ENCODE data around the gene WBP1. TPM values are rescaled to one million over a fixed set of nuclear protein-coding genes. Genes with fewer than 3 reads are reported as not detected.
A peak's percentile ranks its signal among the peaks of the same experiment; 100 is the strongest.

Gene WBP1
- total and polyA plus RNA-seq, 2 donors (not counting 3 experiments of a cell fraction or from before 2014, with no cell fraction given), result 50.5 to 209 TPM

GRCh38 chr2:74502720-74503505, 44.7 kb downstream of the WBP1 start:
- H3K4me3 ChIP-seq (replicated peaks in 1 of 3; ENCODE audit: insufficient read depth in 1 of 3, low read depth in 1 of 3, low read length in 3 of 3), result peak overlapping the region; percentile 44 to 55 (median 50)
- peaks cover 40% of the 10 kb centered on the region for H3K4me1 ChIP-seq (ENCODE audit: control insufficient read depth, extremely low read depth, insufficient read depth, low read length)
- H3K9me1 ChIP-seq (replicated peaks; ENCODE audit: control insufficient read depth, extremely low read depth, insufficient read depth, low read length), result no peaks in the 10 kb centered on the region
- peak overlapping the region; percentile 46 for H3K9ac ChIP-seq (replicated peaks; ENCODE audit: extremely low read depth, insufficient read depth, low read length)
- peak overlapping the region; percentile 62 for H3K4me2 ChIP-seq (ENCODE audit: insufficient read depth, low read length)
- H2AFZ ChIP-seq (ENCODE audit: low read depth, low read length), result peak overlapping the region; percentile 41
- CTCF ChIA-PET, result interaction anchor here (1.4 to 1.8 kb wide), 3 partner anchors 13 to 111 kb away, joined by 3 to 10 read pairs (median 4); partner anchors contain the start of genes CCDC142 and TTC31
- H3K27me3 ChIP-seq (ENCODE audit: control insufficient read depth in 2 of 2, insufficient read depth in 2 of 2, low read length in 2 of 2), result peaks cover 18 to 30% of the 10 kb centered on the region in 2 experiments
- H4K20me1 ChIP-seq (replicated peaks; ENCODE audit: control insufficient read depth, extremely low read depth, insufficient read depth, low read length), result no peaks in the 10 kb centered on the region
- DNase-seq (ENCODE audit: low read depth, low spot score), result peak; percentile 86
- H3K27ac ChIP-seq (ENCODE audit: insufficient read depth, low read depth, low read length), result peak overlapping the region; percentile 59
- TSS peak; percentile 30 for BruUV-seq (replicated peaks)
- FAIRE-seq, result peak; percentile 97
- intact Hi-C loops (cut with micrococcal nuclease), result loop anchor here (1.0 to 5.0 kb wide), 2 partner anchors 20 to 149 kb away; partner anchors contain the start of genes SEMA4F and TTC31
- peaks cover 4% of the 10 kb centered on the region for H3K79me2 ChIP-seq (ENCODE audit: control insufficient read depth, insufficient read depth, low read length)
- POLR2A ChIA-PET, result no interaction called here
- dilution Hi-C loops (cut with MboI; ENCODE audit: extremely low pct_ligation_motif_present, low sequenced_read_pairs), result no loop called here
- TF ChIP-seq POLR2AphosphoS5 (IDR thresholded peaks at IDR 0.05; ENCODE audit: insufficient read depth, low read depth, low read length), result peak; percentile 98
- peak; percentile 31 to 50 for TF ChIP-seq CTCF (IDR thresholded peaks at IDR 0.05; ENCODE audit: extremely low read depth in 1 of 2, insufficient read depth in 1 of 2, low read depth in 1 of 2, low read length in 2 of 2)
- TF ChIP-seq EZH2 (IDR thresholded peaks at IDR 0.05; ENCODE audit: borderline replicate concordance, low read depth, low read length, severe bottlenecking), result no peak
- TF ChIP-seq MAX (IDR thresholded peaks at IDR 0.05; ENCODE audit: insufficient read depth, insufficient read length), result peak; percentile 37
- TF ChIP-seq POLR2A (IDR thresholded peaks at IDR 0.05; ENCODE audit: low read depth, low read length), result peak; percentile 96
- TF ChIP-seq FOS (IDR thresholded peaks at IDR 0.05; ENCODE audit: borderline replicate concordance, insufficient read depth, low read length), result peak; percentile 90
- no peak for TF ChIP-seq GATA2 (IDR thresholded peaks at IDR 0.05; ENCODE audit: insufficient read depth, insufficient read length, low read depth, low read length)
- peak; percentile 62 for TF ChIP-seq JUN (IDR thresholded peaks at IDR 0.05; ENCODE audit: borderline replicate concordance, insufficient read depth, insufficient read length, low read depth)
- H3K36me3 ChIP-seq (ENCODE audit: control insufficient read depth in 2 of 2, extremely low read depth in 1 of 2, insufficient read depth in 2 of 2, low read length in 2 of 2), result peaks cover 0 to 4% of the 10 kb centered on the region in 2 experiments
- no peaks in the 10 kb centered on the region for H3K9me3 ChIP-seq (replicated peaks; ENCODE audit: control insufficient read depth, insufficient read depth, low read length)

All from endothelial cell of umbilical vein (primary cell).